Mucosa of stomach (tissue), 1 donor: ENCODE results near the gene GCSAML.

ENCODE experiments used
- H3K27me3 ChIP-seq: one replicate; pipeline ENCODE4 v1.7.0; 2013; ENCODE audit warnings: mild to moderate bottlenecking, low read length; ENCODE audit not compliant: control insufficient read depth, insufficient read depth
- H3K36me3 ChIP-seq: one replicate; pipeline ENCODE4 v1.7.0; 2013; ENCODE audit warnings: low read length; ENCODE audit not compliant: control insufficient read depth, insufficient read depth
- H3K4me1 ChIP-seq: one replicate; pipeline ENCODE4 v1.7.0; 2013; ENCODE audit warnings: mild to moderate bottlenecking, low read length; ENCODE audit not compliant: control insufficient read depth, insufficient read depth
- H3K4me3 ChIP-seq: one replicate; pipeline ENCODE4 v1.7.0; 2013; ENCODE audit warnings: low read length
- H3K9ac ChIP-seq: one replicate; pipeline ENCODE4 v1.7.0; 2013; ENCODE audit warnings: mild to moderate bottlenecking, low read length, moderate library complexity
- H3K9me3 ChIP-seq: one replicate; pipeline ENCODE4 v1.7.0; 2013; ENCODE audit warnings: mild to moderate bottlenecking, low read length, moderate library complexity; ENCODE audit not compliant: control insufficient read depth
- donor health status: Pancreatic carcinoma.

The GCSAML gene

DNA sequence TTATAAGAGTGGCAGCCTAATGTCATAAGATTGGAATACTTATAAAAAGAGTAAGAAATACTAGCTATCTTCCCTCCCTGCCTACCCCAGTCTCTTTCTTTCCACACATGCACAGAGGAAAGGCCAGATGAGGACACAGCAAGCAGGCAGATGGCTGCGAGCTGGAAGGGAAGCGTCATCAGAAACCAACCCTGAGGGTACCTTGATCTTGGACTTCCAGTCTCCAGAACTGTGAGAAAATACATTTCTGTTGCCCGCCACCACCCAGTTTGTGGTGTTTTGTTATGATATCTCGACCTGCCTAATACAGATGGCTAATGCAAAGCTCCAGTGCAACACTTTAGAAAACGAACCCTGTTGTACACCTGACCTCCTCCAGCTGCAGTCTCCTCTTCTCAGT lies 10.4 kb upstream of the GCSAML start:
- Histone ChIP-seq H3K9ac (no peak overlapping the region), H3K27me3 (no peaks in the 10 kb centered on the region), H3K4me3 (no peak overlapping the region), H3K36me3 (no peaks in the 10 kb centered on the region), H3K4me1 (no peaks in the 10 kb centered on the region), H3K9me3 (no peaks in the 10 kb centered on the region)

DNA sequence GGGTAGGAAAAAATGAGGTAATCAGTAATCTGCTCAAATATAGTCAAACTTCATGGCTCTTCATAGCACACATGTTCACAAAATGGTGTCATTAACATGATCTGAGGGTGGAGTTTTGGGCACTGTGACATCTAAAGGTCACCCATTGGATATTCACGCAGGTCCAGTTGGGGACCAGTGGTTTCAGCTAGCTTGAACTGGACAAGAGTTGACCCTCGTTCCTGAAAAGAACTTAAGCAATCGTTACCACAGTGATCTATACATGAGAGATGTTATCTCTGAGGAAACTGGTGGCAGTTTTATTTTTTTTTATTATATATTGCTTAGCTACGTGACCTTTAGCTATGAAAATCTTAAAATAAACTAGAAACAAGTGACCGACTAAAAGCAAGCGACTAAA lies 9.7 kb upstream of the GCSAML start:
- no peak overlapping the region for H3K4me3 ChIP-seq
- no peaks in the 10 kb centered on the region for H3K36me3 ChIP-seq
- H3K27me3 ChIP-seq: no peaks in the 10 kb centered on the region
- H3K4me1 ChIP-seq: no peaks in the 10 kb centered on the region
- H3K9me3 ChIP-seq: no peaks in the 10 kb centered on the region
- H3K9ac ChIP-seq: no peak overlapping the region

DNA sequence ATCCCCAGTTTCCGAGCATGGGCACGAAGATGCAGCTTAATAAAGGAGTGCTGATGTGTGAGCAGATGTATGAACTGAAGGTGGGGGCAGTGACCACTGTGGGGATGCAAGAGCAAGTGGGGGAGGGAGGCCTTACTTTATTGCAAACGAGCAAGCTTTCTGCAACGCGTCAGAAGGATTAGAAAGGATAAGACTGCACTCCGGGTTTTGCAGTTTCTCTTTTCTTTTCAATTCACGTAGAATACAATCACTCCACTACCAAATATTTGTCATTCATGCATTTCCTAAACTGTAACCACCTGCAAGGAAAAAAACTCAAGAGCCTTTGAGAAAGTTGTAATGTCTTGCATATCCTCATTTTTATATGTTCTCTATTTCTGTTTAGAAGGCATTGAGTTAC lies 8.4 kb upstream of the GCSAML start:
- Histone ChIP-seq H3K9ac (no peak overlapping the region), H3K27me3 (no peaks in the 10 kb centered on the region)

DNA sequence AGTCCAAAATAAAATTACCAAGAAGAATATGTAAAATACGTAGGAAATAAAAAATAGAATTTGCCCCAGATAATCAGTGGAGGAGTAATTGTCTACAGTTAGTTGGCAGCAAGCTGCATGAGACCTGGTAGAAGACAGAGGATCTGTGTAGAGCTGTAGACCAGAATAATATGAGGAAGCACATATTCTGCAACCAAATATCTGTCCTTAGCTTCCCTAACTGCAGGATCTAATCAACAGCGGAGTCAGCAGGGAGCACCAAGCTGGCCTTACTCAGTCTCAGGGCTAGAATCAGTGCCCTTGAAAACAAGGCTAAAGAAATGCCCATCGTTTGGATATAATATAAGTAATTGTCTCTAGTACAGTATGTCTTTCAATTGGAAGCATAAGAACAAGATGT lies 6.1 kb upstream of the GCSAML start:
- no peak overlapping the region for H3K4me3 ChIP-seq
- H3K9me3 ChIP-seq: no peaks in the 10 kb centered on the region
- no peaks in the 10 kb centered on the region for H3K27me3 ChIP-seq
- no peaks in the 10 kb centered on the region for H3K36me3 ChIP-seq
- no peak overlapping the region for H3K9ac ChIP-seq
- no peaks in the 10 kb centered on the region for H3K4me1 ChIP-seq

More for the DNA sequence above, 8.4 kb upstream of the GCSAML start:
- Histone ChIP-seq H3K36me3 (no peaks in the 10 kb centered on the region), H3K9me3 (no peaks in the 10 kb centered on the region), H3K4me1 (no peaks in the 10 kb centered on the region), H3K4me3 (no peak overlapping the region)

DNA sequence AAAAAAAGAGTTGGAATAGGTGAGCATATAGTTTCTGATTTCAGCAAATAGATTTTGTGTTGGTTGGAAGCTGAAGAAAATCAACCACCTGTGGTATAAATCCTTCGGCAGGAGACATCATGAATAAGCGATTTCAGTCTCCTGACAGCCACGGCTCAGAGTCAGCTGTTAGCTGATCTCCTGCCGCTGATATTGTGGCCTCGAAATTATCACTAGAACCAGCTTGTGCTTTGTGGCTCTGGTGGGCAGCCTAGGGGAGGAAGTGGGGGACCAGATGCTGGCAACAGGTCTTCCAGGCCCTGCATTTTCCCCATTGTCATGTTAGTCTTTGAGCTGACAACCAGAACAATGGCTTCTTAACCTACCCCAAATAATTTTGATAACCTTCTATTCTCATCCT lies 842 bp upstream of the GCSAML start:
- Histone ChIP-seq H3K27me3 (no peaks in the 10 kb centered on the region), H3K36me3 (no peaks in the 10 kb centered on the region), H3K9ac (no peak overlapping the region), H3K4me1 (no peaks in the 10 kb centered on the region), H3K9me3 (no peaks in the 10 kb centered on the region), H3K4me3 (no peak overlapping the region)

DNA sequence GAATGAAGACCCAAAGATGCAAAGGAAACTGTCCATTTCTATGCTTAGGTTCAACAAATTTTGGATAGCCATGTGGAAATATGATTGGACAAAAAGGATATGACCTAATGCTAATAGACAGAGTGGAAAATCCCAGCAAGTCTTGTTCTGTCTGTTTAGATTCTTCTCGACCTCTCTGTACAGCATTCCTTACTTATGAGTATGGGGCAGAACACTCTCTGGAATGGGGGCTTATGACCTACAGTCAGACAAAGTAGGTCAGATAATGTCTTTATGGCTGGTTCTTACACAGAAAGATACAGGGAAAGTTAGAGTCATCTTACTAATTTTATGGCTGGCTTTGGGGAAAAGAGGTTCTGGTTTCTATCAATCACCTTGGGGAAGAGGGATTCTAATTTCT lies 2.8 kb downstream of the GCSAML start:
- no peak overlapping the region for H3K4me3 ChIP-seq

DNA sequence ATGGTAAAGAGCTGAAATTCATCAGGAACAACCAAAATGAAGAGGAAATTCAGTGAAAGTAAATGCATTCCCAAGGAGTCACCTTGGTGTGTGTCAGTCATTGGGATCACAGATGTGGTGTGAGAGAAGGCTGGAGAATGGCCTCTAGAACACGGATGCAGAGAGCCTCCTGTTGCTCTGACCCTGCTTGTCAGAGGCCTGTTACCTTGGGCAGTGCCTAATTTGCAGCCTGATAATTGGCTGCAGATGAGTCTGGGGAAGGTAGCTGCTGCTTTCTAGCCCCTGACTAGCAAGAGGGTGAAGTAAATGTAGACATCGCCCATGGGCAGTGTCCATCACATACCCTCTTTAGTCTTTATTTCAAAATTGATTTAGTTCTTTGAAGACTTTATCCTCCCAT lies 3.3 kb downstream of the GCSAML start:
- Histone ChIP-seq H3K9me3 (no peaks in the 10 kb centered on the region), H3K36me3 (no peaks in the 10 kb centered on the region)

More for the DNA sequence above, 2.8 kb downstream of the GCSAML start:
- Histone ChIP-seq H3K9ac (no peak overlapping the region), H3K27me3 (no peaks in the 10 kb centered on the region), H3K36me3 (no peaks in the 10 kb centered on the region), H3K4me1 (no peaks in the 10 kb centered on the region), H3K9me3 (no peaks in the 10 kb centered on the region)

DNA sequence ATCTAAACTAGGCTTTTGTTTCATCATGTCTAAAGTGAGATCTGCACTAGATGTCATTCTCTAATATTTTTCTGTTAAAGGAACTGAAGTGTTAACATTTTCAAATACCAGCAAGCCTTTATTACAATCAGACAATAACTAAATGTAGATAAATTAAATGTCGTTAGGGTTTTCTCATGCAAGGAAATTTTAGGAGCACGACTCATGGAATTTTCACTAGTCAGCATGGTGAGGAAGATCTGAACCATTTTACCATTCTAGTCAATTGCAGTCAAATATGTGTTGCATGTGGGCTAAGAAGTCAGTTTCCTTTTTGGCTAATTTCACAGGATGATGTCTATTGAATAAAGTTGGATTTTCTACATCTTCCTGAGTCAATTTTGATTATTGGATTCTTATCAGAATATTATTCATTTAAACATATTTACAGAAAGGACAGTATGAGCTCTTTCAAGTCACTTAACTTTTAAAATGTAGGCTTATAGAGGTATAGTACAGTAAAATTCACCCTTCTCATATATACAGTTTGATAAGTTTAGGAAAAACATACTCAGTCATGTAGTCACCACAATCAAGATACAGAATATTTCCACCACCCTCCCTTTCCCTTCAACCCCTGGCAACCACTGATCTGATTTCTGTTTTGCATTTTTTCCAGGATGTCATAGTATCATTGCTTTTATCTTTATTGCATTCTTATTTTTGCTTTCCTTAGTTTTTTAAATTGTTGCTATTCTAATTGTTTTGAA lies 9.2 kb downstream of the GCSAML start:
- Histone ChIP-seq H3K27me3 (no peaks in the 10 kb centered on the region), H3K36me3 (no peaks in the 10 kb centered on the region), H3K4me3 (no peak overlapping the region), H3K9me3 (no peaks in the 10 kb centered on the region), H3K4me1 (no peaks in the 10 kb centered on the region), H3K9ac (no peak overlapping the region)

More for the DNA sequence above, 3.3 kb downstream of the GCSAML start:
- H3K4me1 ChIP-seq: no peaks in the 10 kb centered on the region
- no peak overlapping the region for H3K9ac ChIP-seq
- no peak overlapping the region for H3K4me3 ChIP-seq
- H3K27me3 ChIP-seq: no peaks in the 10 kb centered on the region

DNA sequence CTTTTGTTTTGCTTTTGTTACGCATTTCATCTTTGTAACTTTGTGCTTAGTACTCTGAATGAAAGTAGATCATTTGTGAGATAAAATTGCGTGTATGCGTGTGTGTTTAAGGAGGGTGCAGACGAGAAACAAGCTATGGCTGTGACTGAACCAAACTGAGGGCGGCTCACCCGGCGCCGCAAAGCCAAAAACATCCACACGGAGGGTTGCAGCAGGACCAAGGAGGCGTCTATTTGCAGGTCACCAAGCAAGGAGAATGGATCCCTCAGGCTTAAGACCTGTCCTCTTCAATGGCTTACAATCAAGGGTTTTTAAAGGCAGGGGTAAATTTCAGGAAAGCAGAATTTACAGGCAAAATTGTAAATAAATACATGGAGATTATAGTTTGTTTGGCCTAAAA lies 12.8 kb downstream of the GCSAML start:
- H3K36me3 ChIP-seq: no peaks in the 10 kb centered on the region
- no peak overlapping the region for H3K4me3 ChIP-seq
- no peaks in the 10 kb centered on the region for H3K9me3 ChIP-seq
- no peaks in the 10 kb centered on the region for H3K27me3 ChIP-seq
- H3K4me1 ChIP-seq: no peaks in the 10 kb centered on the region
- no peak overlapping the region for H3K9ac ChIP-seq

DNA sequence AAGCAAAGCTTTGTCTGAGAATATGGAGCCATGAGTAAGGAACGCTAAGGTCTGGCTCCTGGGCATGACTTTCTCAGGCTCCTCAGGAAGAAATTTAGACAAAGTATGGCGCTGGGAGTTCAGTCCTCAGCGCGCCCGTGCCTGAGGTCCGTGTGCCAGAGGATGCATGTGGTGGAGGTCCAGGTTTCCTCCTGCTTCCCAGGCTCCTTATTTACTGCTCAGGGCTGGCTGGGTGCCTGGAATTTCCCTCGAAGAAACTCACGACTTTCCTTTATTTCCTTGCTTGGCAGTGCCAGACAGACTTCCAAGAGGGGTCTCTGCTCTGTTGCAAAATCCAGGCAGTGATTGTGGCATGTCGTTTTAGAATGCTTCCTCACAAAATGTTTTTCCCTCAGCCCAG lies 13.3 kb downstream of the GCSAML start:
- Histone ChIP-seq H3K9me3 (no peaks in the 10 kb centered on the region), H3K27me3 (no peaks in the 10 kb centered on the region), H3K36me3 (no peaks in the 10 kb centered on the region), H3K4me1 (no peaks in the 10 kb centered on the region), H3K9ac (no peak overlapping the region), H3K4me3 (no peak overlapping the region)

DNA sequence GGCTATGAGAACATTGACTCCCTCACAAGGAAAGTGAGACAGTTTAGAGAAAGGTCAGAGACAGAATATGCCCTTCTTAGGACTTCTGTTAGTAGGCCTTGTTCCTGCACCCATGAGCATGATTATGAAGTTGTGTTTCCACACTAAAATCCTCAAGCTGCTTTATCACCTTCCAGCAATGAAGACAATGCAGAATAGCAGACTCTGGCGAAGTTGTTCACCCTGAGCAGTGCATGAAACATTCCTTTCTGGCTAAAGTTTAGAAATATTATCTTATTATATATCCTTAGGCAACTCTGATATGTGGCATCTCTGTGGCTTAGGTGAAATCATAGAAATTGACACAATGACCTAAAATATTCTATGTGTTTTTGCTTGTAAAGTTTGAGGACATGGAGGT lies 25.3 kb downstream of the GCSAML start:
- no peak overlapping the region for H3K9ac ChIP-seq
- H3K36me3 ChIP-seq: no peaks in the 10 kb centered on the region
- H3K4me1 ChIP-seq: no peaks in the 10 kb centered on the region
- no peak overlapping the region for H3K4me3 ChIP-seq
- H3K9me3 ChIP-seq: no peaks in the 10 kb centered on the region
- no peaks in the 10 kb centered on the region for H3K27me3 ChIP-seq

DNA sequence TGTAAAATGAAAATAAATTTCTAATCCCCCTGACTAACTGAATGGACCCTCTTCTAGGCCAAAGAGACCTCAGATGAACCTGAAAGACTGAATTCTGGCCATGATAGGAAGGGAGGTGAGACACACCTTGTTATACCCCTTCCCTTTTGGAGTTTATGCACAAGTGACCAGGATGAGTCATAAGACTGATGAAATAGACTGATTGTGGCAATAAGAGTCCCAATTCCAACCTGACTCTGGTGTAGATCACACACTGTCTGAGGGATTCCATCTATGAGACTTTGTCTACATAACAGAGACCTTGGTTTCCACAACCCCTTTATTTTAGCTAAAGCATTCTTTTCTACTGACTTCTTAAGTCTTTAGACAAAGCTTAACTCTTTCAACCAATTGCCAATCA lies 25.7 kb downstream of the GCSAML start:
- Histone ChIP-seq H3K4me1 (no peaks in the 10 kb centered on the region), H3K9me3 (no peaks in the 10 kb centered on the region), H3K9ac (no peak overlapping the region), H3K4me3 (no peak overlapping the region), H3K36me3 (no peaks in the 10 kb centered on the region), H3K27me3 (no peaks in the 10 kb centered on the region)

DNA sequence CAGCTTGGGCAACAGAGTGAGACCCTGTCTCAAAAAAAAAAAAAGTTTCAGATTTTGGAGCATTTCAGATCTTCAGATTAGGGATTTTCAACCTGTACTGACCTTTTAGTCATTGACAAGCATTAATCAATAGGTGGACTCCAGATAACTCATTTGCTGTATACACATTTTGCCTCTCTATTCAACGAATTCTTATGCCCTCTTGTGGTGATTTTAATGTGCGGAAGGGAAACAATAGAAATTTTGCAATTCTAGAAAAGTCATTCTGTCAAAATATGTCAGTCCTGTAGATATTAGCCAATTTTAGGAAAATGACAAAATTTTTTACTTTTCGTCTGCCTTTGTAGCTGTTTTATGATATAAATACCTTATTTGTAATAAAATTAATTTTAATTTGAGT lies 27.6 kb downstream of the GCSAML start:
- H3K9me3 ChIP-seq: no peaks in the 10 kb centered on the region
- no peaks in the 10 kb centered on the region for H3K36me3 ChIP-seq
- no peak overlapping the region for H3K4me3 ChIP-seq
- H3K27me3 ChIP-seq: no peaks in the 10 kb centered on the region
- no peak overlapping the region for H3K9ac ChIP-seq
- H3K4me1 ChIP-seq: no peaks in the 10 kb centered on the region
